Upper lobe of right lung (tissue), 1 donor: ENCODE results near the gene ESPN. TPM values are rescaled to one million over a fixed set of nuclear protein-coding genes. Genes with fewer than 3 reads are reported as not detected.

Experiments used
- ATAC-seq: fragments of 200-7000 bp; cut with Tn5 transposase; one replicate; pipeline ENCODE4 v1.9.1; 2020; ENCODE audit warnings: mild to moderate bottlenecking, moderate library complexity
- DNase-seq: peaks from one replicate; pipeline ENCODE4 v3.0.0-alpha.2; 2020
- H3K27ac ChIP-seq: fragments of 200-600 bp; one replicate; pipeline ENCODE4 v1.8.0; 2022
- H3K27me3 ChIP-seq: fragments of 200-600 bp; one replicate; pipeline ENCODE4 v1.8.0; 2022; ENCODE audit warnings: mild to moderate bottlenecking
- H3K36me3 ChIP-seq: fragments of 200-600 bp; one replicate; pipeline ENCODE4 v1.8.0; 2022
- H3K4me1 ChIP-seq: fragments of 200-600 bp; one replicate; pipeline ENCODE4 v1.8.0; 2022
- H3K4me3 ChIP-seq: fragments of 200-600 bp; one replicate; pipeline ENCODE4 v1.8.0; 2022; ENCODE audit warnings: mild to moderate bottlenecking
- H3K9me3 ChIP-seq: fragments of 200-600 bp; one replicate; pipeline ENCODE4 v1.8.0; 2022
- intact Hi-C: fragments of 100-400 bp; cut with DNase I; formaldehyde crosslinking; loops from one replicate; pipeline ENCODE4 v1.11.0; 2022
- total RNA-seq: library from RNA; stranded (reverse); fragmentation: NEBNext Ultra II Directional; extraction: Animal tissue kit (Norgen Biotek cat#: 25700); gene quantifications from one replicate; pipeline ENCODE4 v1.2.1, GENCODE V29; 2021
- TF ChIP-seq, protein P1 (sequence below): fragments of 200-600 bp; IDR thresholded peaks from one replicate; pipeline ENCODE4 v1.8.0; 2022; ENCODE audit warnings: antibody characterized with exemption
- donor health status: DM: no; HTN: yes; CAD: no; lungs with severe emphysema.

The ESPN gene
- total RNA-seq, 1 donor from 2014 or later, result 4.3 TPM

- Histone ChIP-seq H3K36me3 (no peaks in the 10 kb centered on the region), H3K4me1 (peaks cover 19% of the 10 kb centered on the region), H3K27me3 (no peaks in the 10 kb centered on the region), H3K9me3 (no peaks in the 10 kb centered on the region), H3K27ac (no peak overlapping the region), H3K4me3 (peak overlapping the region; percentile 46)
- ATAC-seq (no peak), DNase-seq (no peak)
- intact Hi-C loops, result no loop called here
- TF ChIP-seq, protein P1, sequence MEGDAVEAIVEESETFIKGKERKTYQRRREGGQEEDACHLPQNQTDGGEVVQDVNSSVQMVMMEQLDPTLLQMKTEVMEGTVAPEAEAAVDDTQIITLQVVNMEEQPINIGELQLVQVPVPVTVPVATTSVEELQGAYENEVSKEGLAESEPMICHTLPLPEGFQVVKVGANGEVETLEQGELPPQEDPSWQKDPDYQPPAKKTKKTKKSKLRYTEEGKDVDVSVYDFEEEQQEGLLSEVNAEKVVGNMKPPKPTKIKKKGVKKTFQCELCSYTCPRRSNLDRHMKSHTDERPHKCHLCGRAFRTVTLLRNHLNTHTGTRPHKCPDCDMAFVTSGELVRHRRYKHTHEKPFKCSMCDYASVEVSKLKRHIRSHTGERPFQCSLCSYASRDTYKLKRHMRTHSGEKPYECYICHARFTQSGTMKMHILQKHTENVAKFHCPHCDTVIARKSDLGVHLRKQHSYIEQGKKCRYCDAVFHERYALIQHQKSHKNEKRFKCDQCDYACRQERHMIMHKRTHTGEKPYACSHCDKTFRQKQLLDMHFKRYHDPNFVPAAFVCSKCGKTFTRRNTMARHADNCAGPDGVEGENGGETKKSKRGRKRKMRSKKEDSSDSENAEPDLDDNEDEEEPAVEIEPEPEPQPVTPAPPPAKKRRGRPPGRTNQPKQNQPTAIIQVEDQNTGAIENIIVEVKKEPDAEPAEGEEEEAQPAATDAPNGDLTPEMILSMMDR, result no peak
These were observed 71.8 kb downstream of the ESPN start for GRCh38 chr1:6496365-6496721.

GRCh38 chr1:6496890-6497214 is 72.3 kb downstream of the ESPN start:
- DNase-seq, result no peak
- Histone ChIP-seq H3K27ac (no peak overlapping the region), H3K4me1 (peaks cover 21% of the 10 kb centered on the region), H3K36me3 (no peaks in the 10 kb centered on the region), H3K4me3 (peak overlapping the region; percentile 46), H3K9me3 (no peaks in the 10 kb centered on the region), H3K27me3 (no peaks in the 10 kb centered on the region)
- intact Hi-C loops, result no loop called here
- TF ChIP-seq, protein P1, result no peak
- ATAC-seq, result no peak

GRCh38 chr1:6497215-6497866 is 72.8 kb downstream of the ESPN start:
- H3K36me3 ChIP-seq, result no peaks in the 10 kb centered on the region
- peak; percentile 61 for ATAC-seq
- TF ChIP-seq, protein P1, result no peak
- H3K27ac ChIP-seq, result no peak overlapping the region
- H3K27me3 ChIP-seq, result no peaks in the 10 kb centered on the region
- peaks cover 26% of the 10 kb centered on the region for H3K4me1 ChIP-seq
- H3K4me3 ChIP-seq, result peak overlapping the region; percentile 66
- intact Hi-C loops, result no loop called here
- no peak for DNase-seq
- no peaks in the 10 kb centered on the region for H3K9me3 ChIP-seq

DNA sequence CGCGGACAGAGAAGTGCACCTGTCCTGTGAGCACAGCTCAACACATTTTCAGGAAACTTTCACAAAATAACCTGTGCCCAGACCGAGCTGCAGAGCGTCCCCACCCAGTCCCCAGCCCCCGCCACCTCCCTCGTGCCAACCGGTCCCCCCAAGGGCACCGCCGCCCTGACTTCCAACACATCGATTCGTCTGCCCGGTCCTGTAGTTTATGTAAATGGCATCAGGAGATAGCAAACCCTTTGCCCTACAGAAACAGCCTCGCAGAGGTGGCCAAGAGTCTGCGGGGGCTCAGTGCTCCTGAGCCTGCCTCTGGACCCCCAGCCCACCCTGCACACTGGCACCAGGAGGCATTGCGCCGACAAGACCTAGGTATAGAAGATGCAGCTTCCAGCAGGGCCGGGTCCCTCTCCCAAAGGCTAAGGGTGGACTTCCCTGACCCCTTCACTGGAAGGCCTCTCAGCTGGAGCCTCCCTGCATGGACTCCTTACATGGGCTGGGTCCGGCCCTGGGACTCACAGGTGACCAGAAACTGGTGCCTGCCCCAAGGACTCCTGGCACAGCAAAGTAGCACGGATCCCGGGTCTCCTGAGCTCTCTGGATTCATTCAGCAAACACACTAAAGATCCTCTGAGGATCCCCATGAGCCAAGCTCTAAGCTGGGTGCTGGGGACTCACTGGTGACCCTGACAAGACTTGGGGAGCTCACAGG is 73.4 kb downstream of the ESPN start:
- H3K4me3 ChIP-seq, result peak overlapping the region; percentile 66
- ATAC-seq (no peak), DNase-seq (no peak)
- peaks cover 33% of the 10 kb centered on the region for H3K4me1 ChIP-seq
- no peaks in the 10 kb centered on the region for H3K36me3 ChIP-seq
- no peaks in the 10 kb centered on the region for H3K9me3 ChIP-seq
- H3K27ac ChIP-seq, result no peak overlapping the region
- TF ChIP-seq, protein P1, result no peak
- intact Hi-C loops, result no loop called here
- no peaks in the 10 kb centered on the region for H3K27me3 ChIP-seq

DNA sequence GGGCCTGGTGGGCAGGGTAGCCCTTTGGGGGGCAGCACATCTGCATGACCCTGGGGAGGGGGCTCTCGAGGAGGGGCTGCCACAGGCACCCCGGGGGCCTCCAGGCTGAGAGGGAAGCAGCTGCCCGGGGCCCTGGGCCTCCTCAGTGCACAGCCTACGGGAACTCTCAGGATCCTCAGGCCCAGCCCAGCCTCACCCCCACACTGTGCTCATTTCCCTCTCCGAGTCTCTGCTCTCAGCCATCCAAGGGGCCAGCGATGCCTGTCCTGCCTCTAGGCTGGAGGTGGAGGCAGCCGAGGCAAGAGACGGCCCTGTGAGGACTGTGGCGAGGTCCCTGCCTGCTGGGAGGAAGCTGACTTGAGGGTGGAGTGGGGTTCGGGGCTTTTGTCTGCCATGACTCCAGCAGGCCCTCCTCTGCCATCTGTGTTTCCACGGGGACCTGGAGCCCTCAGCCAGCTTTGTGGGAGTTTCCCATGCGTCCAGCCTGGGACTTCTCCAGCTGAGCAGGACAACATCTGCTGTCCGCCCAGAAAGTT is 74.1 kb downstream of the ESPN start:
- no peaks in the 10 kb centered on the region for H3K36me3 ChIP-seq
- H3K27ac ChIP-seq, result no peak overlapping the region
- no peak overlapping the region for H3K4me3 ChIP-seq
- TF ChIP-seq, protein P1, result no peak
- DNase-seq (no peak), ATAC-seq (no peak)
- peaks cover 33% of the 10 kb centered on the region for H3K4me1 ChIP-seq
- H3K9me3 ChIP-seq, result no peaks in the 10 kb centered on the region
- H3K27me3 ChIP-seq, result no peaks in the 10 kb centered on the region
- intact Hi-C loops, result no loop called here
